NCI-H1436 (cell line): ENCODE results near the gene AREG.

Source experiments
- DNase-seq: peaks from one replicate; lab custom pipeline; 2025; lab: John Stamatoyannopoulos, UW

The AREG gene

DNA sequence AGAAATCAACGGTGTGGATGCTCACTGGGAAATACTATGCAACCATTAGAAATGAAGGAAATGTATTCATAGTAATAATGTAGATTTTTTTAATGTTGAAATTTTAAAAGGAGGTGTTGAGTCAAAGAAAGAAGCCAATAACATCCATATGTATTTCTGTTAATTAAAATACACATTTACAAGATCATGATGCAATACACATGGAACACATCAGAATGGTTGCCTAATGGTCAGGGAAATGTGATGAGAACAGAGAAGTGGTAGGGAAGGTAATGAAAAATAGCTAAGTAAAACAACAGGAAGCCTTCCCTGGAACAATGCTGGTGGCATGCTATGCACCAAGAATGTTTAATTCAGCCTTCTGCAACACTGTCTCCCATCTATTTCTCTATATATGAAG lies 18.2 kb downstream of the AREG start:
- no peak for DNase-seq

DNA sequence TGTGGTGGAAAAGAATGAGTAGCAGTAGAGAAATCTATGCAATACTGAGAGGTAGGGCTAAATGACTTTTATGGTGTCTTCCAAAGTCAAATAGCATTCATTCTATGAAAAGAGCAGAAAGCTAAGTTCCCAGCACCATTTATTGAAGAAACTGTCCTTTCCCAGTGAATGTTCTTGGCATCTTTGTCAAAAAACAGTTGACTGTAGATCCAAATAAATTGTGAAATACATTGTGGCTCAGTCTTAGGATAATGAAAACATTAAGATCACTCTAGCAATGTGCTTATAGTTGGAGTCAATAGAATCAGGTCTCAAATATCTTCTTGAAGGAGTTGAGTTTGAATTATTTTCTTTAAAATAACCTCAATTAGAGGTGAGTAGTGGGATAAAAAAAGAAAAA lies 19.4 kb downstream of the AREG start:
- DNase-seq, result no peak

DNA sequence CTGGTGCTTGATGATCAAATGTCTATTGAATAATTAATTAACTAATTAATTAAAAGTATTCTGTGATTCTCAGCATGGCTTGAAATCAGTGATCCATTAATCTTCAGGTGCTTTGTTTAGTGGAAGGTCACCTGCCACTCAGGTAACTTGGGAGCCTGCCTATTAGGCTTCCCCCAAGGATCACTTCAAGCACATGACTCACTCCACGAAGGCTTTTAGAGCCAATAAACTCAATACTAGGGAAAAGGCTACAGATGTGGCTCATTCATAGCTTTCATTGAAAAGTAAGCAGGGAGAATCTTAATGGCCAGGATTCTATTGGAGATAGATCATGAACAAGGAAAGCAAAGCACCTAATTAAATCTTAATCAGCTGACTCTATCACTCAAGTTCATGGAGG lies 21.3 kb downstream of the AREG start:
- DNase-seq, result no peak

DNA sequence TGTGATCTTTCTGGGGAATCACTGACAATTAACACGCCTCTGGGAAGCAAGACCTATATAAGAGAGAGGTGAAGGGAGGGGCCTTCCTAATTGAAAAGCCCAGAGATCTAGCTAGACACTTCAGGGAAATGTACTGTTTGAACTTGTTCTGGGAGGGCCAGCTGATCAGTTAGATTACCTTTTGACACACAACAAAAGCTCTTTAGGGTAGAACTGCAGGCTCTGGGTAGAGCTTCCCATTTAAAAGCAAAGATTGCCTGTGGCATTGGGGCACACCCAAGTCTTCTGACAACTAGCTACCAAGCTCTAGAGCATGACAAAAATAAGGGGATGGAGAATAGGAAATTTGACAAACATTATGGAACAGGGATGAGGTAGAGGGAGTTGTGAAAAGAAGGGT lies 26.3 kb downstream of the AREG start:
- DNase-seq, result no peak

DNA sequence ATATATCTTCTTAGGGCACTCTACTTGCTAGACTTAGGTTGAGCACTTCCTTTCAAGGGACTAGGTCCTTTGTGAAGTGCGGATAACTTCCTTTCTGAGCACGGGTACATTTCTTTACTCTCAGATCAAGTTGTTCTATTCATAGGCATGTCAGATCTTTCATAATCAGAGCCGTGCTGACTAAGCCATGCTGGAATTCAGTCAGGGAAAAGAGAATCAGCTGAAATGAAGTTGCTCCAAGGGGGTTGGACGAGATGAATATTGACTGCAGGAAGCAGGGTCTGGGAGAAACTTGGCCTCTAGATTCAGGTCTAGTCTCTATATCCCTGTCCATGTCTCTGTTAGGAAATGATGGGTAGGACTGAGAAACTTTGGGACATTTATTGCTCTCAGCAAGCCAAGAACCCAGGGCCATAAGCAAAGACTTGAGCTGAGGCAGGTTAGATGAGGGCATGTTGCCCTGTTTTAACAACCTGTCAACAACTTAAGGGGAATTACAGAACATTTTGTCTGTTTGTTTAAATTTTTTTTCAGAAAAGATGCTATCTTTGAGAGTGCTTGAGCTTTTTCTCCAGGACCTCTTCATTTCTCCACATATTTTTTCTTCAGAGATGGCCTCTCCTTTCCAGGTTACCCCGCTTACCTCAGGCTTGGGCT lies 28.3 kb downstream of the AREG start:
- no peak for DNase-seq

DNA sequence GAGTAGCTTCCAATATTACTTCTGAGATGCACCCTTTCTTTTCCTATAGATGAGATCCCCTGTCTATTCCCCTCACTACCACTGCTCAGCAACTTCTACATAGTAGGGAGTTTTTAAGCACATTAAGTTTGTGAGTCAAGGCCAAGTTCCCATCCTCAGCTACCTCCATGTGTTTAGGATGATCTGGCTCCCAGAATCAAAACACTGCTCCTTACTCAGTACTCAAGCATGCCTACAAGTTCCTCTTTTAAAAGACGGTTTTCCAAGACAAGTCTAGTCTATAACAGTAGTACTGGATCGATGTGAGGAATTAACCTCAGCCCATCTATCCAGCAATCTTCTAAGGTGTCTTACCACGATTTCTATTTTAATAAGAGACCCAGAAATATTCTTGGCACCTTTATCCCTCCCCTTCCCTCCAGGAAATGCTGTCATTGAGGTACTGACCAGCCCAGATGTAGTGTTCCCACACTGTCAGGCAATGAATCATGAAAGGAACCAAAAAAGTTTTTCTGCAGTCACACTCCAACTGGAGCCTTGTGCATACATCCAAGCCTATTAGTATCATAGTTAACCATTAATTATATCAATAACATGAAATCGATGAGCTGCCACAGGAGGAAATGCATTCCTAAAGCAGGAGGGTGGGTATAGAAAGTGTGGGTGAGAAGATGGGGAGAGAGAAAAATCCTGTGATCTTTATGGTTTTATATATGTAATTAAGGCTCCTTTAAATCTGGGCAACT lies 29.6 kb downstream of the AREG start:
- no peak for DNase-seq

DNA sequence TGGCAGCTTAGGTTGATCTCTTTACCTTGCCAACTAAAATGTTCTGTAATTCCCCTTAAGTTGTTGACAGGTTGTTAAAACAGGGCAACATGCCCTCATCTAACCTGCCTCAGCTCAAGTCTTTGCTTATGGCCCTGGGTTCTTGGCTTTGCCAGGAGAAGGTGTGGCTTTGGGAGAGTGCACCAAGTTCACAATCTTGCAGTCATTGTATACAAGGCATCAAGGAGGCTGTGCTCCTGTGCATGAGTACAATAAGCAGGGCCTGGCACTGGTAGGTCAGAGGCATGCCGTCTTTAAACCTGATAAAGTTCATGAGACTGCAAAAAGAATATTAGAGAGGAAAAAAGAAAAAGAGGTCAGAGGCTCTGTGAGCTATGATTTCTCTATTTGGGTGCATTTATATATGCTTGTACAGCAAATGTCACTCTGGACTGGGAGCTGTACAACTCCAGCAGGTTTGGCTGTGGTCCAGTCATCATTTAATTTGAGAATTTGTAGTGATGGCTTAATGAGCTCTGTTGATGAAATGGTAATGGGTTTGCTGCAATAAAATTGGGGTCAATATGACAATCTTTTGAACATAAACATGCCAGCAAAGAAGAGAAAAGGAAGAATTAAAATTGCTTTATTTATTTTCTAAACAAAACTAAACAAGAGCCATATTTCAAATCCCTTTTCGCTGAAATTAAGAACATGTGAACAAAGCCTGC lies 30.3 kb downstream of the AREG start:
- DNase-seq, result no peak

DNA sequence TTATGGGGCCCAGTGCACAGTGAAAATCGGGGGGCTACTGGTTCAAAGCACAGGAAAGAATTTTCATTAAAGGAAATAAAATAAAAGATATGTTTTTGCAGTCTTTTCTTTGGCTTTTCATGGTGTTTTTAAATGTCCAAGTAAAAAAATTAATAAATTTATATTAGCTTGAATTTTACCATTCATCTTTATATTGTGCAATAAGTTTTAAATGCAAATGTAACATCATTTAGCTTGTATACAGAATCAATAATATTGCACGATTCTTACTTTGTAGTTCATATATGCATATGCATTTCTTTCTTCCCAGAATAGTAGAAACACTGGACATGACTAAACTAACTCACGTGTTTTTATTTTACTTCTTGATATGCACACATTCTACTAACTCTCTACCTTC lies 31.0 kb downstream of the AREG start:
- DNase-seq, result no peak

DNA sequence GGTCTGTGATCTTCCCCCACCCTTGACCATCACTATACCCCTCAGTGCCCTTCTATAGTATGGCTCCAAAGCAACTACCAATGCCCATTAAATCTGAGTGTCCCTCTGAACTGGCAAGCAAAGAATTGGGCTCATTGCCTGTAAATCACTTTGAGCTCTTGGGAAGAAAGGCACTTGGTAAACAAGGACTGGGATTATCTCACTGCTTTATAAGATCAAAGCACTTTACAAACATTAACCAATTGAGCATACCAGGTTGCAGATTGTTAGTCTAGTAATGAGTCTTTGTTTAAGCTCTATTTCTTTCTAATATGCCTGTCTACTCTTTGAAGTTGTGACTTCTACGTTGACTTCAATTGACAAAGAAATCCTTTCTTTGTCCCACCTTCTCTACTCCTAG lies 34.1 kb downstream of the AREG start:
- DNase-seq, result no peak

DNA sequence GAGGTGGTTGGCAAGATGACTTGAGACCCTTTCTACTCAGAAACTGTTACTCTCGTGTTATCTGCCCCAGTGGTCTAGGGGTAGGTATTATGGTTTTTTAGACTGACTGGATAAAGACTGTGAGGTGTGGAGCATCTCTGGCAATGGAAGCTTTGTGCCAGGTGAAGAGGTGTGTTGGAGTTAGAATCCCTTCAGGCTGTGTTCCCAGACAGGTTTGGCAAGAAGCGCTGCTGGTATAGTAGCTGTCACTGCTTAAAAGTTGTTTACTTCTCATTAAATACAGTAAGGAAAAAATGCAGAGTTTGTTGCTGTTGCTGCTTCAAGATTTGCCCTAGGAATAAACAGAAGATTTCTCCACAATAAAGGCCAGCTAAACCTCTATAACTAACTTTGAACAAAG lies 35.3 kb downstream of the AREG start:
- DNase-seq, result no peak

DNA sequence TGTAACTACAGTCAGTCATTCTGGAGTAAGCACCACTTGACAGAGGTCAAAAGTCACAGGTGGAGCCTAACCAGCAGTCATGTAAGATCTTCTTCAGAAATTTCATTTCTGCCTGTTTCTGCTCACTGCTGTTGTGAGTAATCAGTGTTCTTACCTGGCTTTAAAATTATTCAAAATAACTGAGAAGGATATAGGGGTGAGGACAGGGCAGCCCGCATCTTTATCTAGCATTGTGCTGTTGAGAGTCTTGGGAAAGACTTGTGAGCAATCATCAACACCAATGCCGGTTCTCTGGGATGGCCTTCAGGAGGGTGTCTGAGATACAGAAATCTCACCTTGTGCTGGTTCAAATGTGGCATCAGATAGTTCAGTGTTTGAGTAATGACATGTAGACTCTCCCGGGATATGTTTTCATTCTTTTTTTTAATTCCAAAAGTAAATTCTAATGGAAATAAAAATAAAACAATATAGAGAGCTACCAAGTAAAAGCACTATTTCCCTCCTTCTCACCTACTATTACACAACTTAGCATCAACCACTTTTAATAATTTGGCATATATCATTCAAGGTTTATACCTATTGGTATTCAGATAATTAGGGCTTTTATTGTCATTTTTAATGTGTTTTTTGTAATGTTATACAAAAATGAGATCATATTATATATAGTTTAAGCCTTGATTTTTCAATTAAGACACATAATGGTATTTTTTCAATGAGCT lies 37.1 kb downstream of the AREG start:
- no peak for DNase-seq

DNA sequence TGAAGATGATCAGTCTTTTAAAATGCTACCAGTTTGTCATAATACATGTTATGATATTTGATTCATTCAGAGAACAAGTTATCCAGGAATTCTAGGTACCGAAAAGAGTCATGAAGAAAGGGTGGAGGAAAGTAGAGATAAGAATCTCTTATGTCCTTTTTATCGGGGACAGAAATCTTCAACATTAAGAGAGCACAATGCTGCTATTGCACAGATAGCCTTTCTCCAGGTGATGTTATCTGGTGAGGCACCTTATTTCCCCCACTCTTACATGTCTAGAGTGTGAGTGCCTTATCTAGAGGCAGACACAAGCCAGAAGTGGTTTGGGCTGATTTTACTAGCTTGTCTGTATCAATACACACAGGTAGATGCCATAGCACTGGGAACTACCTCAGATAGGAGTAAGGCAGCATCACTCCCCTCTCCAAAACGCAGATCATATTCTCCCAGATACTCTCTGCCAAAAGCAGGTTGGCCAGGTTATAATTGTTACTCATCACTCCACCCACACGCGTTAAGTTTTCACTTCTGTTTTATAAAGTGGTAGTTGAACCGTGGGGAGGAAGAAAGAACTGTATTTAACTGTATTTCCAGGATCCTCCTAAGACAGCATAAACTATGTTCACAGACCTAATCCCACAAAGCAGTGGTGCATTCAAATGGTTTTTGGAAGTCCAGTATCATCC lies 38.4 kb downstream of the AREG start:
- DNase-seq, result no peak

DNA sequence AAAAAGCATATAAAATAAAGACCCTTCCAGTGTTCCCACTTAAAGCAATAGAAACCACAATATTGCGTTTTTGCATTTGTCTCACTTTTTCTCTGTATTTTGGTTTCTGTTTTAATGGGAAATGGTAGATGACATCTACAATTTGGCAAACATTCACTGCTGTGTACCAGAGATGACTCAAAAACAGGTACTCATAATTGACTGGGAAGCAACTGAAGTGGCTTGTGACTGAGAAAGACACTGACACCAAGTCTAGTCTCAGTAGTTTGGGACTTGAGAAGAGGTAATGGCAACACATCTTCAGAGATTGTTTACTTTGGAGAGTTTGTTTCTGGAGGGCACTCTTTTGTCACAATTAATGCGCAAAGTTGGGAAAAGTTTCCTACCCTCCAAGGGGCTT lies 42.0 kb downstream of the AREG start:
- DNase-seq, result no peak

DNA sequence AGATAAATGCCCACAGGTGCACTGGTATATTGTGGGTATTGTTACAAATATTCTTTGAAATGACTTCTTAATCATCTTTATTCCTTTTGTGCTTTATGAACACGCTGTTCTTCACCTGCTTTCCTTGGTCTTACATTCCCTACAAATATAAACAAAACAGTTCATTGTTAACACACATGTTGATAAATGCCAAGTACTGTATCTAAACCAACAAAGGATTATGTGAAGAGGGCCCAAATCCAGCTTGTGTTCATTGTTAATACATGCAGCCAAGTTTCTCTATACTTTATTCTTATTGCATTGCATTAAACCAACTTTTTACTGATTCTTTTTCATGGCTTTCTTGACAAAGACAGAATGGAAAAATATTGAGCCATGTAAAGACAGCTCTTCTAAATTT lies 42.8 kb downstream of the AREG start:
- no peak for DNase-seq

DNA sequence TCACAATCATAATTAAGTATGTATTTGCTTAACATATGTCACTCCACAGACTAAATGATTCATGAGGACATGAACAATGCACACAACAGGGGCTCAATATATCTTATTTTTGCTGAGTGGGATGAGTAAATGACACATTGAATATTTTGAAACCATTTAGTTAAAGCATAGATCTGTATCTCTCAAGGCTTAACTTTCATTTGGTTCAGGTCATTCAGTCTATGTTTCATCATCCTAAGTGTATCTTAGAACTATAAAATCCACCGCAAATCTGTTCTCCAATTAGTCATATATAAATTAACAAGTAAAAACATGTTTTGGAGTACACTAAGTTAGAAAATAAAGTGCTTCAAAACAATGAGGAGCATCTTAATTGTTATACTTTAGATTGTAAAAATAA lies 45.8 kb downstream of the AREG start:
- no peak for DNase-seq

DNA sequence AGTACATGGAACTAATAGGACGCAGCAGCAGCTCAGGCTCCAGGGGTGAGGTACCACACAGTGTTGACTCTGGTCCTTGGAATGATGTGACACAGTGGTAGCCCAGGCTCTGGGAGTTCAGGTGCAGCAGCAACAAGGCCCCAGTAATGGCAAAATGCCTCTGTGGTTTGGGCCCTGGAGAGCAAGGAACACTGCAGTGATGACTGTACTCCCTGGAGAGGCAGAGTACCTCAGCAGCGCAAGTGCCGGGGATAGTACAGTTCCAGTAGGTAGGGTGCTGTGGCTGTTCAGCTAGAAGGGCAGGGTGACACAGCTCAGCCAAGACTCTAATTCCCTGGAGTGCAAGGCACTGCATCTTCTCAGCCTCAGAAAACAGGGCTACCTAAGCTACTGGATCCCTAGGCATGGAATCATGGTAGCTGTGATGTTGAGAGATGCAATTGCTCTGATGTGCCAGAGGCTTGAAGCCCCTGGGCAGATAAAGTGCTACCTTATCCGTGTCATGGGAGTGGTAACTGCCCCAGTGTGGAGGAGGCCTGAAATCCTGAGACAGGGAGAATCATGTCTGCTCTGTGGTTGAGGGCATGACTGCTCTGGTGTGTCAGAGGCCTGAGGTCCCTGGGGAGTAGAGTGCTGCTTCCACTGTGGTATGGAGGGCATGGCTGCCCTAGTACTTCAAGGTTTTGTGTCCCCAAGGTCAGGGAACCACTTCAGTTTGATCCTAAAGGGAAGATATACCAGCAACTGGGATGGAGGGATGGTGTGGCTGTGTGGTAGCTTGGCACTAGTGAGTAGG lies 55.2 kb downstream of the AREG start:
- no peak for DNase-seq

DNA sequence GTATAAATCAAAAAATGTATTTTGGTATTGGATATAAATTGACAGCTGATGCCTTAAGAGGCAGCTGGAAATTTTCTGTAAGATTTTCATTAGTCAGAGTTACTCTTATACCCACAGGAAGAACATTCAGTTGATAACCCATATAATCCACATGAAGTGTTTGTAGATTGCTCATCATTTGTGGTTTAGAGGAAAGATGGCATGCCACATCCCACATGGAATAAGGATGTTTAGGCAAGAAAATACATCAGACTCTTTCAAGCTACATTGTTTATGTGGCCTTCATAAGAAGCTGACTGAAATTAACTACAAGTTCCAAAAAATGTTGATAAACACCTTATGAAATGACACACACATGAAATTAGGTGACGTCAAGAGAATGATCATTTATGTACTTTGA lies 56.6 kb downstream of the AREG start:
- DNase-seq, result no peak

DNA sequence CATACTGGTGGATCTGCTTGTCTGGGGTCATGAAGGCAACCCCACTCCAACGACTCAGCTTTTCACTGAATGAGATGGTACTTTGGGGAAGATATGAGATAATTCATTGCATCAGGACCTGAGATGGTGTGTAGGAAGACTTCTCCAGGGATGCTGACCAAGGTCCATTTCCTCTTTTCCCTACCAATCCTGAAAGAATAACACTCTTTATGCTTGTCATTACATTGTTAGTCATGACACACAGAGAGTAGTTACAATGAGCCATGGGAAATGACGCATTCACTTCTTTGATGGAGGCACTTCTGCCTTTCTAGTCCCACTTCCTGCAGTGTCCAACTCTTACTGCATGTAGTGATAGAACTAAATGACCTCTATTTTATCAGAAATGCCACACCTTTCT lies 58.6 kb downstream of the AREG start:
- DNase-seq, result no peak

DNA sequence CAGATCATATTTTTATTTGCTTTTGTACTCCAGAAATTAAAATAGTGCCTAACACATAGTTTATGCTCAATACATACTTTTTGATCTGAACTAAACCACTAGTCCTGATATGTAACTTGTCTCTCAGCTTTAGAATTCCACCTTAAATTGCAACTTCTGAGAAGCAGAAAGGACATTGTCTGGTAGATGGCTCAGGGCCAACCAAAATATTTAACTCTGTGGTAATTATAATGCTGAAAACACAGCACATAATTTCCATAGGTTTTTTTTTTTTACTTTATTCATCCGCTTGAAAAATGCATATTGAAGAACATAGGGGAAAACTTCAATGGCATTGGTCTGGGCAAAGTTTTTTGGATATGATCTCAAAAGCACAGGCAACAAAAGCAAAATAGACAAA lies 59.3 kb downstream of the AREG start:
- no peak for DNase-seq
